Mesendoderm (in vitro differentiated cells): ENCODE data around the gene BARHL2. TPM values are rescaled to one million over a fixed set of nuclear protein-coding genes. Genes with fewer than 3 reads are reported as not detected.

Source experiments
- DNase-seq: peaks from one replicate; pipeline ENCODE4 v3.0.0; 2013
- H2AK5ac ChIP-seq: 2 replicates; pipeline ENCODE4 v1.6.1; 2013; ENCODE audit warnings: low read length, inconsistent platforms
- H2BK120ac ChIP-seq: 2 replicates; pipeline ENCODE4 v1.6.1; 2013; ENCODE audit warnings: low read depth, mild to moderate bottlenecking, low read length, moderate library complexity, mixed read lengths
- H2BK15ac ChIP-seq: replicated peaks from 2 replicates; pipeline ENCODE4 v1.6.1; 2013; ENCODE audit warnings: low read depth, mild to moderate bottlenecking, moderate library complexity
- H2BK5ac ChIP-seq: 2 replicates; pipeline ENCODE4 v1.6.1; 2013; ENCODE audit warnings: low read length, inconsistent platforms
- H3K18ac ChIP-seq: 2 replicates; pipeline ENCODE4 v1.6.1; 2013; ENCODE audit warnings: mild to moderate bottlenecking, low read length, mixed read lengths
- H3K23ac ChIP-seq: one replicate; pipeline ENCODE4 v1.6.1; 2013; ENCODE audit warnings: low read length
- H3K27ac ChIP-seq: 2 replicates; pipeline ENCODE4 v1.5.1; 2013; ENCODE audit warnings: low read depth, mild to moderate bottlenecking, inconsistent platforms, low read length, moderate library complexity
- H3K27me3 ChIP-seq: 2 replicates; pipeline ENCODE4 v1.6.1; 2013; ENCODE audit warnings: low read length, control low read depth, mild to moderate bottlenecking, inconsistent platforms; ENCODE audit not compliant: insufficient read depth, poor library complexity
- H3K36me3 ChIP-seq: 2 replicates; pipeline ENCODE4 v1.6.1; 2013; ENCODE audit warnings: low read length, inconsistent platforms; ENCODE audit not compliant: control insufficient read depth, insufficient read depth
- H3K4ac ChIP-seq: one replicate; pipeline ENCODE4 v1.6.1; 2013; ENCODE audit warnings: low read depth, mild to moderate bottlenecking, low read length, moderate library complexity
- H3K4me1 ChIP-seq: 2 replicates; pipeline ENCODE4 v1.6.1; 2013; ENCODE audit warnings: low read depth, low read length, inconsistent platforms; ENCODE audit not compliant: control insufficient read depth
- H3K4me2 ChIP-seq: 2 replicates; pipeline ENCODE4 v1.6.1; 2013; ENCODE audit warnings: low read length
- H3K4me3 ChIP-seq: 2 replicates; pipeline ENCODE4 v1.5.1; 2013; ENCODE audit warnings: mild to moderate bottlenecking, low read length
- H3K56ac ChIP-seq: one replicate; pipeline ENCODE4 v1.6.1; 2013; ENCODE audit warnings: low read length
- H3K79me1 ChIP-seq: 2 replicates; pipeline ENCODE4 v1.6.1; 2013; ENCODE audit warnings: low read length, inconsistent platforms
- H3K79me2 ChIP-seq: 2 replicates; pipeline ENCODE4 v1.6.1; 2013; ENCODE audit warnings: mild to moderate bottlenecking, low read length; ENCODE audit not compliant: control insufficient read depth, insufficient read depth
- H3K9ac ChIP-seq: 2 replicates; pipeline ENCODE4 v1.6.1; 2013; ENCODE audit warnings: low read length, inconsistent platforms
- H4K5ac ChIP-seq: one replicate; pipeline ENCODE4 v1.6.1; 2013; ENCODE audit warnings: low read length
- H4K8ac ChIP-seq: one replicate; pipeline ENCODE4 v1.6.1; 2013; ENCODE audit warnings: low read depth, mild to moderate bottlenecking, control low read depth, low read length, moderate library complexity
- WGBS: extraction: QIAGEN DNeasy Blood & Tissue Kit; methylation state at CpG from one replicate; pipeline ENCODE4 v1.1.7; 2013; ENCODE audit warnings: low lambda C conversion rate, missing lambda C conversion rate; ENCODE audit not compliant: insufficient coverage; ENCODE audit errors: extremely low coverage; 5-methylcytosine and 5-hydroxymethylcytosine counted together
- polyA plus RNA-seq, 2 experiments: library from polyadenylated mRNA; stranded (reverse); fragments of 200-250 nt; gene quantifications; one replicate each; pipeline ENCODE4 v1.2.3, GENCODE V29; 2013

BARHL2 gene
- 0.01 TPM for polyA plus RNA-seq (2013, experiment 1 of 2)
- 0.06 TPM for polyA plus RNA-seq (2013, experiment 2 of 2)

DNA sequence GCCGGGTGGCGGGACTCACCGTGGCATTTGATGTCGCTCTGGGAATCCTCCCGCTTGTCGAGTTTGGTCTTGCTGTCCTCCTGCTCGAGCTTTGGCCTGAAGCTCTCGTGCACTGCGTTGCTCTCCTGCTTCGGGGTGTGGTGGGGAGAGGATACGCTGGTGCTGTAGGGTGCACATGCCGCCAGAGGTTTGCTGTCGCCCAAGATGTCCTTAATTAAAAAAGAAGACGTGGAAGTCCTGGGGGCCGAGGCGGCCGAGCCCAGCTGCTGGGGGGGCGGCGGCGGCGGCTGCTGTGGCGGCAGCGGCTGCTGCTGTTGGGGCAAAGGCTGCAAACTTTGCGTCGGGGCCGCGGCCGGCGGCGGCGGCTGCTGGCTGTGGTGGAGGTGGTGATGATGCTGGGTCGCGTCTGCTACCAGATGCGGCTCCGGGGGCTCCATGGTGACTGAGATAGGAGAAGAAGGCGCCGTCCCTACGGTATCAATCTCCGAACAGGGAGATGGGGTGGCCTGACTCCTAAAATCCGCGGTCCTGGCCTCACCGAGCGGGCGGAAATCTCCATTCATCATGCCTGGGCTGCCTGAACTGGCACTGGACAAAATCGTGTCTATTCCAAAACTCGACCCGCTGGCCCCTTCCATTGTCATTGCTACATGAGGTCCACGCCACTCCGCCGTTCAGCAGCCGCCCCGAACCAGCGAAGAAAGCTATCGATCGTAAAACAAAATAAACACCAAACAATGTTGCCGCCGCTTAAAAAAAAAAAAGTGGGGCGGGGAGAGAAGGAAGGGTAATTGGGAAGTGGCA, at the start of gene BARHL2:
TSS of gene BARHL2 (minus strand) at position 751 of the 804 bp plus-strand sequence. CDS start at position 644, 107 bp downstream.
- H2AK5ac ChIP-seq, result no peak within 1 kb of the TSS
- H3K4me1 ChIP-seq, result peaks cover 2% of the 10 kb centered on the region
- H4K5ac ChIP-seq, result no peak within 1 kb of the TSS
- H3K79me1 ChIP-seq, result no peaks in the 10 kb centered on the region
- H2BK15ac ChIP-seq, result no peak within 1 kb of the TSS
- no peak within 1 kb of the TSS for H3K27ac ChIP-seq
- no peak within 1 kb of the TSS for H3K56ac ChIP-seq
- H3K4me2 ChIP-seq, result peak within 1 kb of the TSS; percentile 96
- H3K23ac ChIP-seq, result no peak within 1 kb of the TSS
- H3K79me2 ChIP-seq, result no peaks in the 10 kb centered on the region
- H3K27me3 ChIP-seq, result peaks cover 80% of the 10 kb centered on the region
- no peak within 1 kb of the TSS for H3K18ac ChIP-seq
- no peak within 1 kb of the TSS for H2BK120ac ChIP-seq
- peak within 1 kb of the TSS; percentile 43 for H3K4me3 ChIP-seq
- peak; percentile 58 for DNase-seq
- H3K9ac ChIP-seq, result peak within 1 kb of the TSS; percentile 15
- no peak within 1 kb of the TSS for H3K4ac ChIP-seq
- no CpG with 5 or more reads among the region's 58 CpGs for WGBS
- H2BK5ac ChIP-seq, result no peak within 1 kb of the TSS
- H3K36me3 ChIP-seq, result no peaks in the 10 kb centered on the region
- no peak within 1 kb of the TSS for H4K8ac ChIP-seq

DNA sequence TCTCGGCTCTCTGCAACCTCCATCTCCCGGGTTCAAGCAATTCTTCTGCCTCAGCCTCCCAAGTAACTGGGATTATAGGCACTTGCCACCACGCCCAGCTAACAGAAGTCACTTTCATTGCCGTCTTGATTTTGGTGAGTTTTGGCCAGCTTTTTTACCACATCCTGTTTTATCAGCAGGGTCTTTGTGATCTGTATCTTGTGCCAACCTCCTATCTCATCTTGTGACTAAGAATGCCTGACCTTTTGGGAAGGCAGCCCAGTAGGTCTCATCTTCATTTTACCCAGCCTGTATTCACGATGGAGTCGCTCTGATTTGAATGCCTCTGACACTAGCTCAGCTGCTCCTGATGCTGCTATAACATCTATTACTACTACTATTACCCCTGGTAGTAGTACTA, 46.8 kb upstream of the BARHL2 start:
- Histone ChIP-seq H3K27ac (no peak overlapping the region), H3K79me2 (no peaks in the 10 kb centered on the region), H2BK120ac (no peak overlapping the region), H3K9ac (no peak overlapping the region), H3K4ac (no peak overlapping the region), H3K23ac (no peak overlapping the region), H3K36me3 (no peaks in the 10 kb centered on the region), H3K56ac (no peak overlapping the region), H4K8ac (no peak overlapping the region), H2AK5ac (no peak overlapping the region), H3K4me1 (peaks cover 4% of the 10 kb centered on the region), H2BK5ac (no peak overlapping the region), H3K4me3 (no peak overlapping the region), H3K27me3 (peaks cover 2% of the 10 kb centered on the region), H3K4me2 (no peak overlapping the region), H2BK15ac (no peak overlapping the region), H3K18ac (no peak overlapping the region), H3K79me1 (no peaks in the 10 kb centered on the region), H4K5ac (no peak overlapping the region)
- no CpG with 5 or more reads among the region's 6 CpGs for WGBS
- DNase-seq, result no peak

DNA sequence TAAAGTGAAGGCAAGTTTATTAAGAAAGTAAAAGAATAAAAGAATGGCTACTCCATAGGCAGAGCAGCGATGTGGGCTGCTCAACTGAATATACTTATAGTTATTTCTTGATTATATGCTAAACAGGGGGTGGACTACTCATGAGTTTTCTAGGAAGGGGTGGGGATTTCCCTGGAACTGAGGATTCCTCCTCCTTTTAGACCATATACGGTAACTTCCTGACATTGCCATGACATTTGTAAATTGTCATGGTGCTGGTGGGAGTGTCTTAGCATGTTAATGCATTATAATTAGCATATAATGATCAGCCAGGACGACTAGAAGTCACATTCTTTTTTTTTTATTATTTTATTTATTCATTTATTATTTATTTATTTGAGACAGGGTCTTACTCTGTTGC, 46.4 kb upstream of the BARHL2 start:
- H3K4me2 ChIP-seq, result no peak overlapping the region
- no peak overlapping the region for H2AK5ac ChIP-seq
- no peak overlapping the region for H3K4ac ChIP-seq
- peaks cover 4% of the 10 kb centered on the region for H3K4me1 ChIP-seq
- H2BK5ac ChIP-seq, result no peak overlapping the region
- H4K5ac ChIP-seq, result no peak overlapping the region
- H3K79me2 ChIP-seq, result no peaks in the 10 kb centered on the region
- no peak overlapping the region for H3K18ac ChIP-seq
- no peak overlapping the region for H3K56ac ChIP-seq
- no peaks in the 10 kb centered on the region for H3K36me3 ChIP-seq
- H3K27ac ChIP-seq, result no peak overlapping the region
- H2BK120ac ChIP-seq, result no peak overlapping the region
- H3K27me3 ChIP-seq, result peaks cover 3% of the 10 kb centered on the region
- H3K79me1 ChIP-seq, result no peaks in the 10 kb centered on the region
- no peak overlapping the region for H3K4me3 ChIP-seq
- no peak overlapping the region for H4K8ac ChIP-seq
- WGBS, result no CpG with 5 or more reads among the region's 3 CpGs
- no peak overlapping the region for H3K23ac ChIP-seq
- H3K9ac ChIP-seq, result no peak overlapping the region
- H2BK15ac ChIP-seq, result no peak overlapping the region
- DNase-seq, result no peak

DNA sequence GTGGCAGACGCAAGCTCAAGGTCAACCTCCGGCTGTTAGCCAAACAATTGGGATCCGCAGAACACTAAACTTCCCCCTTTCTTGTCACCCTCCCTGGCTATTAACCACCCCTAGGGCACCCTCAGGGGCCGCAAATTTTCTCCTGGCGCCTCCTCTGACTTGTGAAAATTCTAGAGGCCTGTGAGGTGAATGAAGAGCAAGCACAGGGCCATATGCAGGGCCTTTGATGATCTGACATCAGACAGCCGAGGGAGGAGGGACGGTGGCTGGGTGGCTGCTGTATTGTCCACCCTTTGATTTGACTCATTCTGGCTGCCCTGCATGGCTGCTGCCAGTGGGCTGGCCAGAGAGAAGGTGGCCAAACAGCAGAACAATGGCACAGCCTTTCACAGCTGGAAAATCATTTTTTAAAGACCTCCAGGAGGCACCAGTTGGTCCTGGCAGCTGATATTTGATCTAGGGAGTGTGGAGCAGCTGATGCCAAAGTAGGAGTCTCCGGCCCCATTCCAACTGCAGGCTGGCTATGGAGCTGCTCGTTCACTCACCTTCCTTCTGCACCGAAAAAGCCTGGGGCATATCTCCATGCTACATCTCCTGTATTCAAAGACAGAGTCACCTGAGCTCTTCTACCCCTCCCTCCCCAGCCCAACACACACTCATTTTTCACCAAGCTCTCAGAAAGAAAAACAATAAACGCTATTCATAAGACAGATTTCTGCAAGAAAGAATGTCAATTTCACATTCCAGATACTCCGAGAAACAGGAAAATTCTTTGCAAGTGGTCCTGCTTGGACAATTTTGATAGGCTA, 44.9 kb upstream of the BARHL2 start:
- H2BK5ac ChIP-seq, result no peak overlapping the region
- no peak overlapping the region for H2BK120ac ChIP-seq
- peak overlapping the region; percentile 35 for H3K56ac ChIP-seq
- no peaks in the 10 kb centered on the region for H3K36me3 ChIP-seq
- DNase-seq, result peak; percentile 62
- no peak overlapping the region for H4K5ac ChIP-seq
- no peak overlapping the region for H3K4me3 ChIP-seq
- no peak overlapping the region for H4K8ac ChIP-seq
- H3K23ac ChIP-seq, result no peak overlapping the region
- H3K4ac ChIP-seq, result no peak overlapping the region
- no peaks in the 10 kb centered on the region for H3K79me2 ChIP-seq
- H3K18ac ChIP-seq, result no peak overlapping the region
- H2AK5ac ChIP-seq, result no peak overlapping the region
- WGBS, result no CpG with 5 or more reads among the region's 12 CpGs
- H3K9ac ChIP-seq, result no peak overlapping the region
- H3K27me3 ChIP-seq, result peaks cover 2% of the 10 kb centered on the region
- peaks cover 4% of the 10 kb centered on the region for H3K4me1 ChIP-seq
- no peaks in the 10 kb centered on the region for H3K79me1 ChIP-seq
- no peak overlapping the region for H2BK15ac ChIP-seq
- H3K4me2 ChIP-seq, result no peak overlapping the region
- H3K27ac ChIP-seq, result no peak overlapping the region

DNA sequence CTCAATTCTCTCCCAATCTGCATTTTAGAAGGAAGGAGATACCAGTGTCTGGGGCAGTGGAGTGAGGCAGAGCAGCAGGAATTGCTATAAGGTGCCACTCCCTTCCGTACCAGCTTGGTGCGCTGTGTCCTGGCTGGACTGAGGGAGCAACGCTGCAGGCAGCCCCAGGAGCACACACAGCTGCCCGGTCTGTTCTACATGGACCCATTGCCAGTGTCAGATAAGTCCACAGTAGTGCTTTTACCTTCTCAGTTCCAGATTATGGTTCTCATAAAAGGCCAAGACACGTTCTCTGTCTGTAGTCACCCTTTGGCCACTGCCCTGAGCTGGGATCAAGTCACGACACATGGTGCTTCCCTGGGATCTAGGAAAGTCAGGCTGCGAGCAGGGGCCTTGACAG, 44.1 kb upstream of the BARHL2 start:
- Histone ChIP-seq H3K27ac (no peak overlapping the region), H2BK120ac (no peak overlapping the region), H3K18ac (no peak overlapping the region), H2AK5ac (no peak overlapping the region), H3K9ac (no peak overlapping the region), H3K4me3 (no peak overlapping the region), H3K79me1 (no peaks in the 10 kb centered on the region), H4K5ac (no peak overlapping the region), H3K79me2 (no peaks in the 10 kb centered on the region), H3K23ac (no peak overlapping the region), H3K4me2 (no peak overlapping the region), H3K4me1 (peaks cover 4% of the 10 kb centered on the region), H2BK5ac (no peak overlapping the region), H3K36me3 (no peaks in the 10 kb centered on the region), H2BK15ac (no peak overlapping the region), H3K4ac (no peak overlapping the region), H3K56ac (peak overlapping the region; percentile 46), H4K8ac (no peak overlapping the region), H3K27me3 (peaks cover 2% of the 10 kb centered on the region)
- WGBS, result no CpG with 5 or more reads among the region's 7 CpGs
- no peak for DNase-seq
